Upper lobe of right lung (tissue), 1 donor: Measurements from ENCODE around the gene KANSL3. TPM values are rescaled to one million over a fixed set of nuclear protein-coding genes. Genes with fewer than 3 reads are reported as not detected.

Experiments used
- ATAC-seq: fragments of 200-7000 bp; cut with Tn5 transposase; one replicate; pipeline ENCODE4 v1.9.1; 2020; ENCODE audit warnings: mild to moderate bottlenecking, moderate library complexity
- DNase-seq: peaks from one replicate; pipeline ENCODE4 v3.0.0-alpha.2; 2020
- H3K27ac ChIP-seq: fragments of 200-600 bp; one replicate; pipeline ENCODE4 v1.8.0; 2022
- H3K27me3 ChIP-seq: fragments of 200-600 bp; one replicate; pipeline ENCODE4 v1.8.0; 2022; ENCODE audit warnings: mild to moderate bottlenecking
- H3K36me3 ChIP-seq: fragments of 200-600 bp; one replicate; pipeline ENCODE4 v1.8.0; 2022
- H3K4me1 ChIP-seq: fragments of 200-600 bp; one replicate; pipeline ENCODE4 v1.8.0; 2022
- H3K4me3 ChIP-seq: fragments of 200-600 bp; one replicate; pipeline ENCODE4 v1.8.0; 2022; ENCODE audit warnings: mild to moderate bottlenecking
- H3K9me3 ChIP-seq: fragments of 200-600 bp; one replicate; pipeline ENCODE4 v1.8.0; 2022
- intact Hi-C: fragments of 100-400 bp; cut with DNase I; formaldehyde crosslinking; loops from one replicate; pipeline ENCODE4 v1.11.0; 2022
- total RNA-seq: library from RNA; stranded (reverse); fragmentation: NEBNext Ultra II Directional; extraction: Animal tissue kit (Norgen Biotek cat#: 25700); gene quantifications from one replicate; pipeline ENCODE4 v1.2.1, GENCODE V29; 2021
- TF ChIP-seq, protein P1 (sequence below): fragments of 200-600 bp; IDR thresholded peaks from one replicate; pipeline ENCODE4 v1.8.0; 2022; ENCODE audit warnings: antibody characterized with exemption
- donor health status: DM: no; HTN: yes; CAD: no; lungs with severe emphysema.

The KANSL3 gene
- total RNA-seq, 1 donor from 2014 or later, result 50.1 TPM

- intact Hi-C loops, result no loop called here
- Histone ChIP-seq H3K4me1 (peaks cover 17% of the 10 kb centered on the region), H3K27ac (peak overlapping the region; percentile 61), H3K9me3 (no peaks in the 10 kb centered on the region), H3K27me3 (no peaks in the 10 kb centered on the region), H3K36me3 (peaks cover 50% of the 10 kb centered on the region), H3K4me3 (no peak overlapping the region)
- no peak for ATAC-seq
- DNase-seq, result no peak
- TF ChIP-seq, protein P1, sequence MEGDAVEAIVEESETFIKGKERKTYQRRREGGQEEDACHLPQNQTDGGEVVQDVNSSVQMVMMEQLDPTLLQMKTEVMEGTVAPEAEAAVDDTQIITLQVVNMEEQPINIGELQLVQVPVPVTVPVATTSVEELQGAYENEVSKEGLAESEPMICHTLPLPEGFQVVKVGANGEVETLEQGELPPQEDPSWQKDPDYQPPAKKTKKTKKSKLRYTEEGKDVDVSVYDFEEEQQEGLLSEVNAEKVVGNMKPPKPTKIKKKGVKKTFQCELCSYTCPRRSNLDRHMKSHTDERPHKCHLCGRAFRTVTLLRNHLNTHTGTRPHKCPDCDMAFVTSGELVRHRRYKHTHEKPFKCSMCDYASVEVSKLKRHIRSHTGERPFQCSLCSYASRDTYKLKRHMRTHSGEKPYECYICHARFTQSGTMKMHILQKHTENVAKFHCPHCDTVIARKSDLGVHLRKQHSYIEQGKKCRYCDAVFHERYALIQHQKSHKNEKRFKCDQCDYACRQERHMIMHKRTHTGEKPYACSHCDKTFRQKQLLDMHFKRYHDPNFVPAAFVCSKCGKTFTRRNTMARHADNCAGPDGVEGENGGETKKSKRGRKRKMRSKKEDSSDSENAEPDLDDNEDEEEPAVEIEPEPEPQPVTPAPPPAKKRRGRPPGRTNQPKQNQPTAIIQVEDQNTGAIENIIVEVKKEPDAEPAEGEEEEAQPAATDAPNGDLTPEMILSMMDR, result no peak
Measured at GRCh38 chr2:96616535-96616934, 21.6 kb downstream of the KANSL3 start.

- Histone ChIP-seq H3K27me3 (no peaks in the 10 kb centered on the region), H3K27ac (no peak overlapping the region), H3K4me1 (peaks cover 13% of the 10 kb centered on the region), H3K4me3 (no peak overlapping the region), H3K9me3 (no peaks in the 10 kb centered on the region), H3K36me3 (peaks cover 54% of the 10 kb centered on the region)
- intact Hi-C loops, result no loop called here
- TF ChIP-seq, protein P1, result no peak
- DNase-seq (no peak), ATAC-seq (no peak)
Measured at GRCh38 chr2:96616128-96616527, 22.0 kb downstream of the KANSL3 start.

DNA sequence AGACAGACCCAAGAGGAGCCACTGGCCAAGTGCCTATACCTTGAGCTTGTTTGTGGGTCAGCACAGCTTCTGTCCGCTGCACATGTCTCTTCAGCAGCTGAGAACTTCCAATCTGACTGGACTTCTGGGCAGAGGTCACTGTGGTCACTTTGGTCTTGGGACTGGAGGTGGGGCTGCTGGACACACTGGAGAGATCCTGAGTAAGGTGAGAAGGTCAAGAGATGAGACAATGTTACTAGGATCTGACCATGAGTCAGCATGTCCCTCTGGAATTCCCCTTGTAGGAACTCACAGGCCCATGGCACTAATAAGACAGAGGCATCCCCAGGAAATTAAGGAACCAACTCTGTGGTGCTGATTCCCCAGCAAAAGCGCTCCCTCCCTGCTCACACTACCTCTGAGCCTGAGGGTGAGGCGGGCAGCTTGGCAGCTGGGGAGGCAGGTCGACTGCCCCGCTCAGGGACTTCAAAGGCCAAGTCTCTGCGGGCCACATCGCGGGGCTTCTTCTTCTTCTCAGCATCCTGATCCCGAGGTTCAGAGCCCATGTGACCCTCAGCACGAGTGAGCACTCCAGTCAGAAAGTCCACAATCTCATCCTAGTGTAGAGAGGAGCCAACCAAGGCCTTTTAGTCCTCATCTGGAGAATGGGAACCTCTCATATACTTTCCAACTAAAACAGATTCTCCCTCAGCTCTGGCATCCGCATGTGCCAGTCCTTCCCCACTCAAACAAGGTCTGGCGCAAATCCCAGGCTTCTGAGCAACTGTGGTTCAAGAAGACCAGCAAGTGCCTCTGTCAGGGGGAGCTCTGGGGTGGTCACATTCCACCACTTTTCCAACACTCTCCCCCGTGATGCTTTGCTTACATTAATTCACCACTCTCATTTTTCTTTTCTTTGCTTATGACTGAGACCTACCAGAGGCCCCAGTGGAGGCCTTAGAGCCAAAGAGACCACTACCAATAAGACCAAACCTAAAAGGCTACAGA, 29.4 kb downstream of the KANSL3 start:
- intact Hi-C loops, result no loop called here
- no peaks in the 10 kb centered on the region for H3K27me3 ChIP-seq
- TF ChIP-seq, protein P1, result no peak
- DNase-seq (no peak), ATAC-seq (no peak)
- H3K36me3 ChIP-seq, result peaks cover 98% of the 10 kb centered on the region
- no peaks in the 10 kb centered on the region for H3K4me1 ChIP-seq
- H3K4me3 ChIP-seq, result no peak overlapping the region
- H3K9me3 ChIP-seq, result no peaks in the 10 kb centered on the region
- H3K27ac ChIP-seq, result no peak overlapping the region

GRCh38 chr2:96604104-96604503, 34.0 kb downstream of the KANSL3 start:
- no peak overlapping the region for H3K27ac ChIP-seq

DNA sequence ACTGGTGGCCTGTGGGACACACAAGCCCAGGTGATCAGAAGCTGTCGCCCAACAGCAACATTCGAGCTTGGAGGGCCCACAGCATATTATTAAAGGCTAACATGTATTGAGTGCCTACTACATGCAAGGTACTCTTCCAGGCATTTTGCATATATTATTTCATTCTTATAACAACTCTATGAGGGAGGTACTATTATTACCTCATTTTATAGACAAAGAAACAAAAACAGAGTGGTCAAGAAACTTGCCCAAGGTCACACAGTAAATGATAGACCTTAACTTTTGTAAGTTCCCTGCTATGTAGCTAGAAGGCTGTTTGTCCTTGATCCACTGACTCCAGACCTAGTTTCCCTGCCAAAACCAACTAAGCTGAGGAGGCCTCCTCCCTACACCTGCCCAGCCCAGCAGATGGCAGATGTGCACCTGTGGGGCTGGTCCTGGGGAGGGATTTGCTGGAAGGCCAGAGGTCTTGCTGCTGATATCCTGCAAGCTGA, 35.7 kb downstream of the KANSL3 start:
- Histone ChIP-seq H3K27me3 (no peaks in the 10 kb centered on the region), H3K9me3 (no peaks in the 10 kb centered on the region), H3K36me3 (peaks cover 100% of the 10 kb centered on the region), H3K4me1 (no peaks in the 10 kb centered on the region), H3K4me3 (no peak overlapping the region), H3K27ac (no peak overlapping the region)
- intact Hi-C loops, result no loop called here
- TF ChIP-seq, protein P1, result peak; percentile 12
- DNase-seq (no peak), ATAC-seq (peak; percentile 68)

More at GRCh38 chr2:96604104-96604503, 34.0 kb downstream of the KANSL3 start:
- DNase-seq, result no peak
- no peak for ATAC-seq
- TF ChIP-seq, protein P1, result no peak
- Histone ChIP-seq H3K36me3 (peaks cover 100% of the 10 kb centered on the region), H3K4me3 (no peak overlapping the region), H3K9me3 (no peaks in the 10 kb centered on the region), H3K27me3 (no peaks in the 10 kb centered on the region), H3K4me1 (no peaks in the 10 kb centered on the region)
- intact Hi-C loops, result no loop called here
